Hippocampal formation (tissue), 2 donors: ENCODE results near the gene EXOC6B.
A peak's percentile ranks its signal among the peaks of the same experiment; 100 is the strongest.

ENCODE experiments used
- DNase-seq, 2 donors: peaks; one replicate each; lab custom pipeline; 2025; lab: John Stamatoyannopoulos, UW

Gene EXOC6B

DNA sequence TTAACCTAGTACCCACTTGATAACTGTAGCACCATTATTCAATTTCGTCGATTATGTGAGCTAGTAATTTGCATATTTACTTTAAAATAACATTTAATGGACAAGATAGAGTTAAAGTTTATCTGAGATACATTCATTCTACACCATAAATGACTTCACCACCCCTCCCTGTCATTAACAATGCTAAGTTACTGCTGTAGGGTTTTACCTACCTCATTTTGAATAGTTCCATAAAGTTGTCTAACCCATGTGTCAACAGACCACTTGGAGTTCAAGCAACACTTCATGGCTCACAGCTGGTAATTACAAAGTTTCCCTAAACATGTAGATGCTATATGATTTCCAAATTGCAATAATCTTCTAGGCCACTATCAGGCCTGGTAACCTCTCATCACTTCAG, 550.7 kb downstream of the EXOC6B start:
- no peak for DNase-seq

DNA sequence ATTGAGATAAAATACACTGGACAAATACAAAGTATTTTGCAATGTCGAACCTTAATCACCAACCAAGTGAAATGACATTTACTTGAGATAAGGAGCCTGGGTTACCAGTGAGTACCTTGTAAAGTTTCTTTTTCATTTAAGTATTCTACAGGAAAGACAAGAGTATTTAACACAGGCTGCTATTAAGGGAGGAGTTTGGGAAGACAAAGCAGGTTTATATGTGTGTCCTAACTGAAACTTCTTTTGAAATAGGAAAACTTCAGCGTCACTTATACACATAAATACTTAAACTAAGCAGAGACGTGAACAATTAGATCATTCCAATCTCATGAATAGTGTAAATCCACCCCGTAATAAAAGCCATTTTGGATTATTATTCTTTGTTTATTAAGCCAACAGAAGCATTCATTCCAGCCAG, 551.4 kb downstream of the EXOC6B start:
- no peak for DNase-seq

DNA sequence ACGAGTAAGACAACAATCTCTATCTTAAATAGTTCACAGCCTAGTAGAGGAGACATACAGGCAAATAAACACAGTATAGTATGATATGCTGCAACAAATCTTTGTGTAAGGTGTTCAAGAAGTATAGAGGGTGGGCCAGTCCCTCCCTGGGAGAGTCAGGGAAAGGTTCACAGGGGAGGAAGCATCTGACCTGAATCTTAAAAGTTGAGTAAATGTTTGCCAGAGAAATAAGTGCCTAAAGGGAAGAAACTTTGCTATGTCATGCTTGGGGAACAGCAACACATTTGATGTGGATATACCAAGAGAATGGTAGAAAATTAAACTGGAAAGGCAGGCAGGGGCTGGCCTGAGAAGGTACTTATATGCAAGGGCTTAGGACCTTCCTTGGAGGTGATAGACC, 552.4 kb downstream of the EXOC6B start:
- DNase-seq, result no peak

DNA sequence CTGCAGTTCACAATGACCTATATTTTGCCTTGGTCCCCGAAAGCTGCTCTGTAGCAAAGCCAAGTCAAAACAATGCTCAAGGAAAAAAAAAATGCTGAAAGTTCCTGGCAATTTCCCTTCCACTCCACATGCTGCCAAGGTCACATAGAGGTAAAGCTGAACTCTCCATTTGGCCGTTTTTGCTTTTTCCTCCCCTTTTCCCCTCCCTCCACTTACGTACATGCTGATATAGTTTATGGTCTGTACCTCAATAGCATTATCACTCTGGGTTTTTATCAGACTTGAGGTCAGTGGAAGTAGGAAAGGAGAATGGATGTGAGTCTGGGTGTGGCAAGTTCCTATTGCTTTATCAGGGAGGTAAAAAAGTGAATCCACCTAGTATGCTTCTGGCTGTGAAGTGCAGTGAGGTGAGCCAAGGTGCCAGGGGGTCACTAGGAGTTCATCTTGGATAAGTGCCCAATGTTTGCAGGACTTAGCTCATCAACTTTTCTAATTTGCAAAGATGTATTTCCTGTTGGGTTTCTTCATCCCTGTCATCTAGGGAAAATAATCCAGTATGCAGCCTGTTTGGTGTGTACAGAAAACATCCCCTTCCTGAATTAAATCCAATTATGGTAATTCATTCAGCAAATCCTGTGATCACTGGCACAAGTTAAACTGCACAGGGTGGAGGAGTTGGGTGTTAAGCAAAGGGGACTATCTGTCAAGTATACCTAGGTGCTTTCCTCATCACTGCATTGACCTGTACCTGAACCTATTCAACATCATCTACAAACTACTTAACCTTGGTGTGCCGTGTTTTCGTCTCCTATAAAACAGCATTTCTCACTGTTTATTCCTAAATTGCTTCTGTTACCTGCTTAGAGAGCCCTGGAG, 553.8 kb downstream of the EXOC6B start:
- no peak for DNase-seq

DNA sequence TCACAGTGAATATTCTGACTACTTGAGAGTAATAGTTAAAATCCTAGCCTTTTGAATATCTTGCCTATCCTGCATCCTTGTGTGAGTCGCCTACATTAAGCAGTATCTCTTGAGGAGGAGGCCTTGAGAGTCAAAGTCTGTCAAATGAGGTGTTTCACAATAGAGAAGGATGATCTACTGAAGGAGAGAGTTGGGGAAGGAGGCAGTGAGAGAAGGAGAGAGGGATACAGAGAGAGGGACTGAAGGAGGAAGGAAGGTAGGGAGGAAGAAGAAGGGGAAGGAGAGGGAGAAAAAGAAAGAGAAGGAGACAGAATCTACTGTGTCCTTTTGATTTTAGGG, 554.6 kb downstream of the EXOC6B start:
- no peak for DNase-seq

DNA sequence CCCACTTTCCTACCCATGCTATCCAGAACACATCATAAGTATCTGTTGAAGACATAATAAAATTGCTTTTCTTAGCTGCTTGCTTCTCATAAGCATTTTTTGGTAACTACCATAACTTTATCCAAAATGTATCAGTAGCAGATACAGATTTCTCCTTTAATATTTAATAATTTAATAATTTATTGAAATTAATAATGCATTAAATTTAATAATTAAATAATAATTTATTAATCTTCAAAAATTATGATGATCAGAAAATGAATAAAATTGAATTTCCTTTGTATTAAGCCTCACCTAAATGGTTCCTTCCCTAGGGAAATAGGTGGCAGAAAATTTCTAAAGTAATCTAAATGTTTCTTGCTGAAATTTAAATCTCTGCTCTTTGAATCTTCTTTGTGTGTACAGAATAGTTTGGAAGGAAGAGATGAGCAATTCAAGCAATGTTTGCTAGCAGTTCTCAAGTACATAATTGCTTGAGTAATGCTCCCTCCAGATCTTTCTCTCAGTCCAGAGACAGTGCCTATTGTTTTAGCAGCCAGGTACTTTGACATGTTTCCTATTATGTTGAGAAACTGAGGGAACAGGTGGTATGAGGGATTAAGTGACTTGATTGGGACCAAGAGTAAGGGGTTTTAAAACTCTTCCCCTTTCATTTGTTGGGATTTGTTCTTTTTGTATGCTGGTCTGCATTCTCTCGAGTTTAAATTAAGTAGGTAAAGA, 555.1 kb downstream of the EXOC6B start:
- DNase-seq, result no peak

DNA sequence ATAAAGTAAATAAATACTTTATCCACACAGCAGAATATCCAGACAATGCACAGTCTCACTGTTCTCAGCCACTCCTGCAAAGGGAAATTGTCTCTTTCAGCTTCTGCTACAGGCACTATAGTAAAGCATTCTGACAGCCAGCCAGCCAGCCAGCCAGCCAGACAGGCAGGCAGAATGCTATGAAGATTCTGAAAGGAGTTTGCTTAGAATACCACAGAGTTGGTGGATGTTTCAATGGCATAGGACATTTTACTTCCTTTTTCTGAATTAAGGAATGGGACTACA, 562.1 kb downstream of the EXOC6B start:
- DNase-seq, result peak in 1 of 2 donors; percentile 4

DNA sequence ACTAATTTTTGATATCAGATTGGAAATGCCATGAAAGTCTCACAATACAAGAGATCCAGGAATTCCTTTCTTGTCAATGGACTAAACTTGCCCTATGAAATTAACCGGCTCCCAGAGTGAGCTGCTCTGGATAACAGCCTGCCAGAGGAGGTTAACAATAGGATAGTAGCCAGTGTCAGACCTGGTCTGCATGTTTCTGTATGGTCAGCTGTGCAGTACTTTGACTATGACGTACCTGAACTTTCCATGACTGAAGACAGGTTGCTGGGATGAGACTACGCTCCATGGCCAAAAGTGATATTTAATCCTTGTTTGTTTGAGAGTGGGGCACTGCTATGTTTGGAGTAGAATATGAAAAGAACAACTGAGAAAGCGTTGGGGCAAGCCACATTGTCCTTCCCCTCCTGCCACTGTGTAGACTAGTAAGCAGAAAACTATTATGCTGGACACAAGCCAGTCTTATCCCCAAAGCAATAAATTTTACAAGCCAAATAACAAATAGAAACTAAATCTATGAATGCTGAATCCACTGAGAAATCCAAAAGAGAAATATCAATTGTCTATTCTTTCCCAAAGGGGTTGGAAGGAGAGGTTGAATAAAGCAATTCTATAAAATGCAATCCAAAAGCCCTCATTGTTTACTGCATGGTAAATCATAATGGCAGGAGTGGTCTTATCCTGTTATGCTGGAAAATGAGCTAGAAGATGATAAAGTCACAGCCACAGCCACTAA, 562.6 kb downstream of the EXOC6B start:
- DNase-seq, result no peak

DNA sequence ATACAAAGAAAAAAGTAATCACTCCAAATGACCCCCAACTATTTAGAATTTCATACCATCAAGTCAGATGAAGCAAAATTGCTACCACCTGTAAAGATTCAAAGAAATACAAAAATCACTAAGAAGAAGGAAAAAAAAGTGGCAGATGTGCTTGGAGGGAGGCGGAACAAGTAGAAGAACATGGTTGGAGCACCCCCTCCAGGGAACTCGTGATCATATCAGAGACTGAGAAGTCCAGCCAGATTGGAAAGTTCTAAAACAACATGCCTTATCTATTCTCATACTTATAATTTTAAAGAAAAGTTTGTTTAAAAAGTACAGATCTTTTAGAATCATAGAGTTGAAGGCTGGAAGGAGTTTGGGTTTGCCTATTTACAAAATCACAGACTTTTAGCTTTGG, 564.8 kb downstream of the EXOC6B start:
- DNase-seq, result no peak

DNA sequence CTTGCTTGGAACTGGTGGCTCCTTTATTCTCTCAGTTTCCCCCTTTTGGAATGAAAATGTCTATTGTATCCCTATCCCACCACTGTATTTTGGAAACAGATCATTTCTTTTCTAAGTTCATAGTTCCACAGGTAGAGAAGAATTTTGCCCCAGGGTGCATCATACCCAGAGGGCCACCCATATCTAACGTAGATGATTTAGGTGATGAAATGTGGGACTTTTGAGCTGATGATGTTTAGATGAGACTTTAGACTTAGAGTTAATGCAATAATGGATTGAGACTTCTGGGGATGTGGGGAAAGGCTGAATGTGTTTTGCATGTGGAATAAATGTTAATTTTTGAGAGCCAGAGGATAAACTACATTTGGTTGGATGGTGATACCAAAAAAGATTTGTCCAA, 570.3 kb downstream of the EXOC6B start:
- no peak for DNase-seq

DNA sequence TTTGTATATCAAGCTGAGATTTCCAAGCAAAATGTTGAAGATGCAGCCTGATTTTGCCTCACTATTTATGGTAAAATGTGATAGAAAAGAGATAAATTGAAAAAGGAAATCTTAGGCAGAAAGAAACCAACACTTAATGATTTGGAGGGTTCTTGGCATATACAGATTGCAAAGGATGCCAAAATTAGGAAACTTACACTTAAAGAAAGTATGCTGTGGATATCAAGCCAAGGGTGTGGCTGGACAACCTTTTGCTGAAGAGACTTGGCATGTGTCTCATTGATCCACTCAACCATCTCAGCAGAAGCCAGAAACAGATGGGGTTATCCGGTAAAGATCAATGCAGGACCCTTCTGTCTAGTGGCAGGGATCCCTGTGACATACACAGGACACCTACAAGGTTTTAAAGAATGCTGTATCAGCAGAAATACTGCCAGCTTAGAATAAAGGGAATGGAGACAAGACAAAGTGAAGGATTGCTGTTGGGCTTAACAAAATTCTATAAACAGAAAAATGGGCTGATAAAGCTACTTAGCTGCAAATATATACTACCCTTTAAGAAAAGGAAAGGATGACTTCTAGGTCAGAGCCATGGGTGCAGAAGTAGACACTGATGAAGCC, 570.9 kb downstream of the EXOC6B start:
- DNase-seq, result no peak

DNA sequence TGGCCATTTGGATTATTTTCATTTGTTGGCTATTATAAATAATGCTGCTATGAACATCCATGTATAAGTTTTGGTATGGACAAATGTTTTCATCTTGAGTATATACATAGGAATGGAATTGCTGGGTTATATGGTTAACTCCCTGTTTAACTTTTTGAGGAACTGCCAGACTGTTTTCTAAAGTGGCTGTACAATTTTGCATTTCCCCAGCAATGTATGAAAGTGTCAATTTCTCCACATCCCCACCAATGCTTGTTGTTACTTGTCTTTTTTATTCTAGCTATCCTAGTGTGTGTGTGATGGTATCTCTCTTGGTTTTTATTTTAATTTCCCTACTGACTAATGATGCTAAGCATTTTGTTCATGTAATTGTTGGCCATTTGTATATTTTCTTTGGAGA, 587.5 kb downstream of the EXOC6B start:
- DNase-seq, result no peak

DNA sequence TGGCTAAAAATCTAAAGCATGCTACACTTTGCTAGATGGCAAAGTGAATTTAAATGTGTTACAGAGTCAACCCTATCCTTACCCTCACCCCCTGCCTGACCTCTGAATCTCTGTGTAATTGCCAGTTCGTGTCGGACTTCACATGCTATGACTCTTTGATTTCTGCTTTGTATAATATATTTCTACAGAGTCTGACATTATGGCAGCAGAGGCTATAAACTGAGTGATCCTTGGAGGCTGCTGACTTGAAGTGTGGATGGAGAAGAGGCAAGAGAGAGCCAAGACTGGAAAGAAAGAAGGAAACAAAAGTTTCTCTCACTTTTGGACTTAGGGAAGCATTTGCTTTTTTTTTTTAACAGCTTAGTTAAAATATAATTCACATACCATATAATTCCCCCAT, 588.3 kb downstream of the EXOC6B start:
- DNase-seq, result no peak

DNA sequence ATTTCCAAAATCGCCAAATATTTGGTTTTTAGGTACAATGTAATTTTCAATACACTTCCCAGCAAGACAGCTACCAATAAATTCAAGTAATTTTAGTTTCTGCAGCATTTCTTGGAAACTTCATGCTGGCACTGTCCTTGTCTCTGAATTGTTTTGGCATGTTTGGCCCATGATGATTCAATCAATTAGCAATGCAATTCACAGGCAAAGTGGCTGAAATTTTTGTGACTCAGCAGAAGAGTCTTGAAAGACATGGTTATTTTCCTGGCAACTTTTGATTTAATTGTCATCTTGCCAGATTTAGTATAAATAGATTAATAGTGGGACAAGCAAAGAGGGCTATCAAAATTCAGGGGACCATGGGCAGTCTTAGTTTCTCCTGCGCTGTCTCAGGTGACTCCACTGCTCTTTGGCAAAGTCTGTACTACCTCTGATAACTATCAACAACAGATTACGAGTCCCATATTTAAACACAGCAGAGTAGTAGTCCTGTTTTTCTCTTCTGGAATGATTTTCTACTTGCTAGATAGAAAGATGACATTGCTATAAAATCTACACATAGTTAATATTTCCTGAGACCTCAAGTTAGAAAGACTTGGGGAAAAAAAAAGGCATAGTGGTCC, 589.3 kb downstream of the EXOC6B start:
- DNase-seq, result no peak

DNA sequence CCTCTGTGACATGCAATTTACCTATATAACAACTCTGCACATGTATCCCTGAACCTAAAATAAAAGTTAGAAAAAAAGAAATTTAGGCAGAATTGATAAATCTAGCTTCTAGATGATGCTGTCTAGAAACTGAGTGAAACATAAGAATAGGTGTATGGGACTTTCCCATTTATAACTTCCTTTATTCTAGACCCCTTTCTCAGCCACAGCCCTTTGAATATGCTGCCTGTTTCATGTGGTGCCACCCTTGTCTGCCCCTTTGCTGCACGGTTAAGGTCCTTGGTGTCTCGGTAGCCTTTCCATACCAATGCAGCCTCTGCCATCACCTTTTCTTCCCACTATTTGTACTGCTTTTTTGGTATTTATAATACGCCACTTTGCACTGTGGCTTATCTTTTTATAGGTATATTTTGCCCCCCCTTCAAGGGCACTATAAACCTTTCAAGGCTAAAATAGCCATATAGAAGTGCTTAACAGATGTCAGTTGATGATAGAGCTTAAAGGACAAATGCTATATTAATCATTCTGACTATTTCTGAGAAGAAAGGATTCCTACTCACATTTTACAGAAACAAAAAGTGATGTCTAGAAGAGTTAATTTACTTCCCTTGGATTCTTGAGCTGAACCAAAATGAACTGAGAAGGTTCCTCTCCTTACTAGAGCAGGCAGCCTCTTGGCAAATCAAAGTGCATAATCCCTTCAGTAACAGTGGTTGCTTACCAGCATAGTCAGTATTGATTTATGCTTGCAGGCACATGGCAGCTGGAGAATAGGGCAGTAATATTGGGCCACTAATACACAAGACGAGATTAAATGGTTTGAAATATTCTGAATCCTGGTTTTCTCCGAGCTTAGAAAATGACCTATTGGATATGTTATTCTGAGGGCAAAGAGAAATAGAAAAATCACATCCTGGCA, 590.1 kb downstream of the EXOC6B start:
- DNase-seq, result no peak

DNA sequence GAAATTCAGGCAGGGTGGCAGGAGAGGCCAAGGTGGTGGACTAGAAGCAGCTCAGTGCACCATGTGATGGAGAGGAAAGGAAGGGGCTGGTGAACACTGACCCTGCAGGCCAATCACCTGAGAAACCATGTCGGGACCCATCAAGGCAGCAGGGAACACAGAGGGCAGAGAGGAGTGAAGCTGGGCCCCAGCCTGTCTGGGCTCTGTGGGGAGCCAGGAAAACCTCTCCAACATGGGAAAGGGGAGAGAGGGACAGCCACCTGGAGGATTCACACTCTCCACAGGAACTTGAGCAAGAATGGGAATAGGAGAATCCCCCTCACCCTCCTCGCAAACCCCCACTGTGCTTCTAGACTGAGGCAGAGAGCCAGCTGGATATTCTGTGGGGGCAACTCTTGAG, 592.6 kb downstream of the EXOC6B start:
- no peak for DNase-seq

DNA sequence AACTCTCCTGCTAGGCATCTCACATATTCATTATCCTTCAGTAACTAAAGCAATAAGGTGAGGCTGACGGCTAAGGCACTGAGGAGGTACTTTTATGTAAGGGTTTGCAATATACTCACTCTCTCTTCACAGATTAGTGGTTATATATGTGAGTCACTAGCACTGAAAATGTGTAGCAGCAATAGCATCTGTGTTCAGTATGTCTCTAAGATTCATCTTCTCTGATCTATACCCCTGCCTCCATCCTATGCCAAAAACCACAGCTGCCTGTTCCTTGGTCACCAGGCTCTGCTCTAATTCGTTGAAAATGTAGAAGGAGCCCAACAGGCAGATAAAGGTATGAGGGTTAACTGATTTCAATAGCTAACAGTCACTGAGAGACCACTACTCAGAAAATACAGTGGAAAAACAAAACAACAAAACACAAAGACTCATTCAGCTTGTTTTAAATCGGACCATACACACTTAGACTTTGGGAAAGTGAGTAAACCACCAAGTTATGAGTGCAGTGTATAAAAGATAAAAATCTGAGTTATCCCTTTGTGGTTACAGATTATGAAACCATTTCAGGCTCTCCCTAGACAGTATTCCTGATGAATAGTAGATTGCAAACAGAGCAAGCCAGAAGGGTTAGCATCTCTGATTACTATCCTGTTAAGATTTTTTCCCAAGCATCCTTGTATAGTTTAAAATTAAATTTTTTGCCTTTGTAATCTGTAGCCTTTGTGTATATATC, 602.8 kb downstream of the EXOC6B start:
- peak in 1 of 2 donors; percentile 22 for DNase-seq

DNA sequence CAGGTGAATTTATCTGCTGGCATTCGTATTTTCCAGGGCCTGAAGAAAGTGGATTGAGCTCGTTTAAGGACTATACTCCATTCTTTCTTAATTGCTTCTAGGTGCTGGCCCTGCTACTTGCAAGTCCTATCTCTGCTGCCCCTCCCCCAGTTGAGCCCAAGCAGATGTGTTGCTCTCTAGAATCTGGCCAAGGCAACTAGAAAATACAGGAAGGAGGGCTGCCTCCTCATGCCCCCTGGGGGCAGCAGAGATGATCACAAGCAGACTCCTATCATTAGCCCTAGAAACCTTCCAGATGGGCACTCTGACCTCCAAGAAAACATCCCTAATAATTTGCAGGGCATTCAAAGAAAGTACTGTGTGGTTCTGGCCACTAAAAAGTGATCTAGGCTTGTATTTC, 605.7 kb downstream of the EXOC6B start:
- no peak for DNase-seq

DNA sequence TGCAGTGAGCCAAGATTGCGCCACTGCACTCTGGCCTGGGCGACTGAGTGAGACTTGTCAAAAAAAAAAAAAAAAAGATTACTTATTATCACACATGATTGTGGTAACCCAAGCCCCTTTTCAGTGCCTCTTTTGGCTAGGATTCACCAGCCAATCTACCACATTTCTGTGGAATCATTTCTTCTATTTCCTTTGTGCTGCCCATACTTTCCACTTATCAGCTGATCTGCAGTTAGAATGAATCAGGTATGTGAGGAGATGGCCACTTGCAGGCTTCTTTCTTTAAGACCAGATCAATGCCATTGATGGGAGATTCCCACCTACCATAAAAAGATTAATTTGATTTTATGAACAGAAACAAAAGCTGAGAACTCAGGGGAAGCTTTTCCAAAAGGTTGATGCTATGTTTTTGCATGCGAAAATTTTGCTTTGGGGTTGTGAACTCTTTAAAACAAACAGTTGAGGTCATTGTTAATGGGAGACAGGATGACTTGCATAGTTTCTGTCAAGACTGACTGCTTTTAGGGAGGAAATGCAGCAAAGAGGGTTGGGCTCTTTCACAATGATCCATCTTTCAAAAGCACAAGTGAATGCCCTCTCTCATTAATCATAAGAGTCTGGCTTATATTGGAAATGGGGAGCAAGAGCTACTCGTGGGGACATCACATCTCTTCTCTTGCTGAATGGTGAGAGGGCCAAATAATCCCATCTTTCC, 611.2 kb downstream of the EXOC6B start:
- no peak for DNase-seq

DNA sequence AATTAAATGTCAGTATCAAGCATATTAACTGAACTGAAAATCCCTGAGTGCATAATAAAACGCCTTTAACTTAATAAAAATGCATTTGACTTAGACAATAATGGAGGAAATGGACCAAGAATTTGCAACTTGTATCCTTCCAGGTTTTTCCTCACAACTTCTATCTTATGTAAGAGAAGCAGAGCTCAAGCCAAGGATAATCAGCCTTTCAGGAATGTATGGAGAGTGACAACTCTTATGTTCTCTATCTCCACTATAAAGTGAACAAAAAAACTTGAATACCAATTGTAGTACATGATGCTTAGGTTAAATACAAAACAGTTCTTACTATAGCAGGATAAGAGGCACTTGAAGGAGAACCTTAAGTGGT, 613.4 kb downstream of the EXOC6B start:
- DNase-seq, result no peak
